SK-N-SH (cell line): ENCODE measurements around the gene CLDN14.

ENCODE experiments used
- CTCF ChIP-seq: fragments of 200-600 bp; sonication (generic); IDR thresholded peaks from 2 replicates; pipeline ENCODE4 v1.6.1; 2017; ENCODE audit warnings: antibody characterized with exemption, mild to moderate bottlenecking, moderate library complexity
- EP300 ChIP-seq, 2 experiments: IDR thresholded peaks; 2 replicates each; pipeline versions ENCODE4 v1.4.0 to v1.6.1; 2012; ENCODE audit warnings: borderline replicate concordance in 1 of 2, low read depth in 1 of 2, low read length in 1 of 2
- EZH2phosphoT487 ChIP-seq: fragments of 200-600 bp; sonication (generic); IDR thresholded peaks from 2 replicates; pipeline ENCODE4 v1.6.1; 2017; ENCODE audit warnings: low read depth, mixed run types, mild to moderate bottlenecking, antibody characterized with exemption, moderate library complexity, borderline replicate concordance
- GATA2 ChIP-seq: sonication (generic); formaldehyde crosslinking; IDR thresholded peaks from 2 replicates; pipeline ENCODE4 v1.5.0; 2020; ENCODE audit warnings: mild to moderate bottlenecking, missing genetic modification reagents
- RAD21 ChIP-seq: IDR thresholded peaks from 2 replicates; pipeline ENCODE4 v1.6.1; 2012; ENCODE audit warnings: mild to moderate bottlenecking, low read length
- RXRA ChIP-seq: IDR thresholded peaks from 2 replicates; pipeline ENCODE4 v1.4.0; 2012; ENCODE audit warnings: low read depth, mild to moderate bottlenecking, borderline replicate concordance
- SIN3A ChIP-seq: IDR thresholded peaks from 2 replicates; pipeline ENCODE4 v1.6.1; 2012; ENCODE audit warnings: low read depth, mild to moderate bottlenecking, low read length, moderate library complexity, borderline replicate concordance
- TEAD4 ChIP-seq: IDR thresholded peaks from 2 replicates; pipeline ENCODE4 v1.4.0; 2012; ENCODE audit warnings: mild to moderate bottlenecking, borderline replicate concordance; ENCODE audit not compliant: insufficient read depth

DNA sequence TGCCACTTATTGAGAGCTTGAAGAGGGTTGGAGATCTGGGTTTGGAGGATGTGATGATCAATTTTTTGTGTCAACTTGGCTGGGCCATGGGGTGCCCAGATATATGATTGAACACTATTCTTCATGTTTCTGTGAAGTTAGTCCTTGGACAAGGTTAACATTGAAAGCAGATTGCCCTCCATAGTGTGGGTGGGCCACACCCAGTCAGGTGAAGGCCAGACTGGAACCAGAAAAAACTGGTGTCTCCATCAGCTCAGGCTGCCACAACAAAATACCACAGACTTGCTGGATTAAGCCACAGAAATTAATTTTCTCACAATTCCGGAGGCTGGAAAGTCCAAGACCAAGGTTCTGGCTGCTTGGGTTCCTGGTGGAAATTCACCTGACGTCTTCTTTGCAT, 7.5 kb downstream of the CLDN14 start:
- TF ChIP-seq GATA2 (CRISPR knock-in tag) = no peak
- no peak for TF ChIP-seq EP300 (IDR thresholded peaks at IDR 0.05; ENCODE audit: borderline replicate concordance in 1 of 2, low read depth in 1 of 2, low read length in 1 of 2)
- no peak for TF ChIP-seq TEAD4
- TF ChIP-seq RXRA = no peak
- TF ChIP-seq CTCF = no peak
- no peak for TF ChIP-seq RAD21
- TF ChIP-seq EZH2phosphoT487 = no peak
- no peak for TF ChIP-seq SIN3A
